Measurements from ENCODE around the gene AMDHD1. TPM values are rescaled to one million over a fixed set of nuclear protein-coding genes. Genes with fewer than 3 reads are reported as not detected.

AMDHD1 gene
- total and polyA plus RNA-seq, 2 of the 4 experiments (the other 2 are of a cell fraction), result under 0.01 TPM; not detected in 1

GRCh38 chr12:95908573-95908972 lies 34.6 kb upstream of the AMDHD1 start:
- Histone ChIP-seq H2BK5ac (ENCODE audit: low read depth, low read length, poor library complexity, severe bottlenecking) (no peak overlapping the region), H3K79me1 (ENCODE audit: low read depth in 1 of 2, low read length in 2 of 2) (no peaks in the 10 kb centered on the region), H3K23ac (ENCODE audit: low read depth, low read length) (no peak overlapping the region), H3K4me1 (ENCODE audit: control insufficient read depth, insufficient read depth, low read length) (no peaks in the 10 kb centered on the region), H3K4ac (ENCODE audit: low read depth, low read length) (no peak overlapping the region), H4K91ac (ENCODE audit: insufficient read depth, low read depth, low read length) (no peak overlapping the region), H3K4me3 (ENCODE audit: insufficient read depth, low read depth, low read length) (no peak overlapping the region), H4K20me1 (ENCODE audit: insufficient read depth, low read length) (no peaks in the 10 kb centered on the region), H3K18ac (ENCODE audit: low read depth, low read length) (no peak overlapping the region), H3K14ac (replicated peaks; ENCODE audit: low read depth, low read length) (no peak overlapping the region), H2AK9ac (replicated peaks; ENCODE audit: low read depth, low read length, poor library complexity) (no peak overlapping the region), H2BK20ac (ENCODE audit: low read depth, low read length) (no peak overlapping the region), H3K9ac (ENCODE audit: low read depth, low read length) (no peak overlapping the region), H3K36me3 (ENCODE audit: control insufficient read depth, insufficient read depth, low read length) (no peaks in the 10 kb centered on the region), H2AK5ac (ENCODE audit: low read depth, low read length) (no peak overlapping the region), H3K9me1 (ENCODE audit: insufficient read depth, low read length) (no peaks in the 10 kb centered on the region), H3K9me3 (ENCODE audit: control insufficient read depth, insufficient read depth, low read length) (no peaks in the 10 kb centered on the region), H3K27ac (ENCODE audit: insufficient read depth, low read length) (no peak overlapping the region), H4K5ac (ENCODE audit: low read depth, low read length) (no peak overlapping the region), H3K56ac (ENCODE audit: extremely low read depth, insufficient read depth, low read length) (no peak overlapping the region), H4K8ac (ENCODE audit: low read depth in 2 of 2, low read length in 2 of 2) (no peak overlapping the region), H3K27me3 (ENCODE audit: control insufficient read depth, insufficient read depth, low read length) (peaks cover 3% of the 10 kb centered on the region; the same call in 1 of the 2 replicates), H2BK15ac (ENCODE audit: low read depth, low read length) (no peak overlapping the region), H3K4me2 (ENCODE audit: low read depth, low read length) (no peak overlapping the region), H2BK120ac (ENCODE audit: low read depth, low read length) (no peak overlapping the region), H2AFZ (replicated peaks; ENCODE audit: low read length, poor library complexity) (no peak overlapping the region)
- intact Hi-C loops (cut with micrococcal nuclease), result no loop called here
- ATAC-seq (ENCODE audit: low read depth), result peak; percentile 59; the same call in 1 of the 2 replicates
- in situ Hi-C loops (cut with MboI; ENCODE audit: low sequenced_read_pairs), result no loop called here
- POLR2A ChIA-PET (ENCODE audit: unreplicated experiment), result no interaction called here
- dilution Hi-C loops (cut with HindIII; ENCODE audit: low sequenced_read_pairs, unreplicated experiment), result no loop called here
- DNase-seq, result peak; percentile 52
- no TSS peak for BruUV-seq (replicated peaks)
- CTCF ChIA-PET, result interaction anchor here (0.6 kb wide), 1 partner anchor 65 kb away, joined by 4 read pairs; no protein-coding TSS in a partner anchor
- TF ChIP-seq MXI1 (IDR thresholded peaks at IDR 0.05; ENCODE audit: borderline replicate concordance, low read depth, low read length), result no peak
- no peak for TF ChIP-seq CEBPB (IDR thresholded peaks at IDR 0.05; ENCODE audit: low read depth, low read length)
- no peak for TF ChIP-seq CTCF (conservative IDR thresholded peaks at IDR 0.05; ENCODE audit: low read depth, low read length)
- TF ChIP-seq FOS (IDR thresholded peaks at IDR 0.05; ENCODE audit: low read depth, low read length), result no peak
